IPS-20b (cell line): Measurements from ENCODE around the gene LRSAM1.

ENCODE experiments used
- H3K27ac ChIP-seq: one replicate; pipeline ENCODE4 v1.5.1; 2013; ENCODE audit warnings: low read length
- H3K27me3 ChIP-seq: 2 replicates; pipeline ENCODE4 v1.6.1; 2013; ENCODE audit warnings: mild to moderate bottlenecking, low read length, inconsistent platforms; ENCODE audit not compliant: insufficient read depth
- H3K36me3 ChIP-seq: 2 replicates; pipeline ENCODE4 v1.6.1; 2013; ENCODE audit warnings: low read depth, mild to moderate bottlenecking, inconsistent platforms, low read length, moderate library complexity; ENCODE audit not compliant: insufficient read depth
- H3K4me1 ChIP-seq: 2 replicates; pipeline ENCODE4 v1.6.1; 2013; ENCODE audit warnings: mild to moderate bottlenecking, control low read depth, inconsistent platforms, low read length, moderate library complexity; ENCODE audit not compliant: insufficient read depth
- H3K4me3 ChIP-seq: 2 replicates; pipeline ENCODE4 v1.5.1; 2013; ENCODE audit warnings: mild to moderate bottlenecking, low read length, inconsistent platforms
- H3K9ac ChIP-seq: 2 replicates; pipeline ENCODE4 v1.6.1; 2013; ENCODE audit warnings: low read depth, mild to moderate bottlenecking, inconsistent platforms, low read length, moderate library complexity
- H3K9me3 ChIP-seq: 2 replicates; pipeline ENCODE4 v1.6.1; 2013; ENCODE audit warnings: mild to moderate bottlenecking, low read depth, low read length, inconsistent platforms; ENCODE audit not compliant: insufficient read depth

LRSAM1 gene

GRCh38 chr9:127524373-127524772 lies 73.1 kb downstream of the LRSAM1 start:
- H3K4me1 ChIP-seq, result peaks cover 9% of the 10 kb centered on the region; the same call in 1 of the 2 replicates

GRCh38 chr9:127525401-127526188 lies 74.3 kb downstream of the LRSAM1 start:
- H3K4me1 ChIP-seq, result peaks cover 9% of the 10 kb centered on the region; the same call in 1 of the 2 replicates
- no peak overlapping the region for H3K4me3 ChIP-seq
- no peak overlapping the region for H3K9ac ChIP-seq
- H3K27me3 ChIP-seq, result no peaks in the 10 kb centered on the region
- peaks cover 37% of the 10 kb centered on the region for H3K36me3 ChIP-seq
- H3K27ac ChIP-seq, result no peak overlapping the region
- peaks cover 29% of the 10 kb centered on the region for H3K9me3 ChIP-seq

More at GRCh38 chr9:127524373-127524772, 73.1 kb downstream of the LRSAM1 start:
- Histone ChIP-seq H3K9me3 (peaks cover 29% of the 10 kb centered on the region), H3K27me3 (no peaks in the 10 kb centered on the region), H3K36me3 (peaks cover 37% of the 10 kb centered on the region), H3K27ac (no peak overlapping the region), H3K4me3 (no peak overlapping the region), H3K9ac (no peak overlapping the region)

- peaks cover 37% of the 10 kb centered on the region for H3K36me3 ChIP-seq
- H3K27ac ChIP-seq, result no peak overlapping the region
- peaks cover 29% of the 10 kb centered on the region for H3K9me3 ChIP-seq
- H3K4me3 ChIP-seq, result no peak overlapping the region
- H3K27me3 ChIP-seq, result no peaks in the 10 kb centered on the region
- H3K9ac ChIP-seq, result no peak overlapping the region
- H3K4me1 ChIP-seq, result peaks cover 8% of the 10 kb centered on the region; the same call in 1 of the 2 replicates
Measured at GRCh38 chr9:127526655-127527559, 75.6 kb downstream of the LRSAM1 start.

- H3K9ac ChIP-seq, result no peak overlapping the region
- no peak overlapping the region for H3K27ac ChIP-seq
- no peaks in the 10 kb centered on the region for H3K27me3 ChIP-seq
- H3K9me3 ChIP-seq, result peaks cover 26% of the 10 kb centered on the region
- peaks cover 11% of the 10 kb centered on the region; the same call in 1 of the 2 replicates for H3K4me1 ChIP-seq
- H3K4me3 ChIP-seq, result no peak overlapping the region
- peaks cover 35% of the 10 kb centered on the region for H3K36me3 ChIP-seq
Measured at GRCh38 chr9:127527560-127528268, 76.4 kb downstream of the LRSAM1 start.

- H3K9ac ChIP-seq, result peak overlapping the region; percentile 43; the same call in 1 of the 2 replicates
- H3K36me3 ChIP-seq, result peaks cover 27% of the 10 kb centered on the region
- H3K9me3 ChIP-seq, result peaks cover 18% of the 10 kb centered on the region
- H3K27ac ChIP-seq, result no peak overlapping the region
- no peaks in the 10 kb centered on the region for H3K27me3 ChIP-seq
- peaks cover 11% of the 10 kb centered on the region; the same call in 1 of the 2 replicates for H3K4me1 ChIP-seq
- 0 out of 2 replicates have a peak overlapping the region, but pooled peaks have one; percentile 31 for H3K4me3 ChIP-seq
Measured at GRCh38 chr9:127528422-127529251, 77.3 kb downstream of the LRSAM1 start.

GRCh38 chr9:127529671-127530070 lies 78.4 kb downstream of the LRSAM1 start:
- no peaks in the 10 kb centered on the region for H3K27me3 ChIP-seq
- peaks cover 12% of the 10 kb centered on the region for H3K9me3 ChIP-seq
- peaks cover 17% of the 10 kb centered on the region for H3K36me3 ChIP-seq
- H3K4me1 ChIP-seq, result peaks cover 11% of the 10 kb centered on the region; the same call in 1 of the 2 replicates
- no peak overlapping the region for H3K4me3 ChIP-seq
- H3K9ac ChIP-seq, result no peak overlapping the region
- H3K27ac ChIP-seq, result no peak overlapping the region

GRCh38 chr9:127530206-127530941 lies 79.1 kb downstream of the LRSAM1 start:
- Histone ChIP-seq H3K27ac (no peak overlapping the region), H3K9ac (no peak overlapping the region), H3K4me3 (no peak overlapping the region), H3K36me3 (peaks cover 10% of the 10 kb centered on the region), H3K9me3 (peaks cover 6% of the 10 kb centered on the region), H3K4me1 (peaks cover 11% of the 10 kb centered on the region; the same call in 1 of the 2 replicates), H3K27me3 (no peaks in the 10 kb centered on the region)

- Histone ChIP-seq H3K9ac (peak overlapping the region; percentile 12; the same call in 1 of the 2 replicates), H3K27me3 (no peaks in the 10 kb centered on the region), H3K36me3 (no peaks in the 10 kb centered on the region), H3K4me1 (peaks cover 11% of the 10 kb centered on the region; the same call in 1 of the 2 replicates), H3K4me3 (no peak overlapping the region), H3K9me3 (no peaks in the 10 kb centered on the region), H3K27ac (no peak overlapping the region)
Measured at GRCh38 chr9:127531676-127532075, 80.4 kb downstream of the LRSAM1 start.

- H3K9me3 ChIP-seq, result no peaks in the 10 kb centered on the region
- H3K36me3 ChIP-seq, result no peaks in the 10 kb centered on the region
- no peak overlapping the region for H3K4me3 ChIP-seq
- no peak overlapping the region for H3K27ac ChIP-seq
- H3K27me3 ChIP-seq, result no peaks in the 10 kb centered on the region
- no peak overlapping the region for H3K9ac ChIP-seq
- H3K4me1 ChIP-seq, result peaks cover 20% of the 10 kb centered on the region
Measured at GRCh38 chr9:127534250-127534906, 83.1 kb downstream of the LRSAM1 start.

GRCh38 chr9:127534931-127535330 lies 83.6 kb downstream of the LRSAM1 start:
- Histone ChIP-seq H3K27ac (no peak overlapping the region), H3K27me3 (no peaks in the 10 kb centered on the region), H3K4me3 (no peak overlapping the region), H3K4me1 (peaks cover 20% of the 10 kb centered on the region), H3K36me3 (no peaks in the 10 kb centered on the region), H3K9me3 (no peaks in the 10 kb centered on the region), H3K9ac (no peak overlapping the region)
